Hypothalamus (tissue), 51 donors: ENCODE measurements around the gene SPATA25.
"Not testable (repeated sequence)": the region's sequence is repeated elsewhere in the genome, so short reads cannot be mapped to it uniquely, and the experiment has no call there.

Experiments
- DNase-seq, 51 donors: peaks; one replicate each; lab custom pipeline; 2025; lab: John Stamatoyannopoulos, UW

Gene SPATA25

GRCh38 chr20:45918182-45918737, 30.8 kb upstream of the SPATA25 start:
- peak in 1 of 51 donors; percentile 39 for DNase-seq

DNA sequence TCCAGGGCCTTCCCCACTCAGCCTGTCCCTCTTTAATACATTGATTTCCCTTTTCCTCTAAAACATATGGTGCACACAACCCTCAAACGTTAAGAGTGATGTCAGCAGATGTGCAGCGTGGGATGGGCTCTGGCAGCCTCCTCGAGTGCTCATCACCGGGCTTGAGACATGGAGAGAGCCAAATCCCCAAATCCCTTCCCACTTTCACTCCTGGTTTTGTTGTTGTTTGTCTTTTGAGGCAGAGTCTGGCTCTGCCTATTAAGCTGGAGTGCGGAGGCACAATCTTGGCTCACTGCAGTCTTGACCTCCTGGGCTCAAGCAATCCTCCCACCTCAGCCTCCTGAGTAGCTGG, 30.3 kb upstream of the SPATA25 start:
- DNase-seq, result peak in 1 of 51 donors; percentile 39

DNA sequence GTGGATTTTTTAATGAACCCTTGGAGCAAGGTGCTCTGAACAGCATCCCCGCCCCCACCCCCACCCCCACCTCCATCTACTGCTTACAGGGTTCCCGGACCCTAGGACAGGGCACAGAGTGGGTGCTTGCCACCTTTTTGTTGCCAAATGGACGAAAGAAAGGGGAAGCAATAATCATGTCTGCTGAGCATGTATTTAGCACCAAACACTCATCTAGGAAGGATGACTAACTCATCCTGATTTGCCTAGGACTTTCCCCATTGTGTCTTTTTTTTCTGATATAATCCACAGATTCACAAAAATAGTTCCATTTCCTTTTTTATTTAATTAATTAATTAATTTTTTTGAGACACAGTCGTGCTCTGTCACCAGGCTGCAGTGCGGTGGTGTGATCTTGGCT, 25.7 kb upstream of the SPATA25 start:
- no peak for DNase-seq

GRCh38 chr20:45912344-45912682, 24.9 kb upstream of the SPATA25 start:
- no peak for DNase-seq

DNA sequence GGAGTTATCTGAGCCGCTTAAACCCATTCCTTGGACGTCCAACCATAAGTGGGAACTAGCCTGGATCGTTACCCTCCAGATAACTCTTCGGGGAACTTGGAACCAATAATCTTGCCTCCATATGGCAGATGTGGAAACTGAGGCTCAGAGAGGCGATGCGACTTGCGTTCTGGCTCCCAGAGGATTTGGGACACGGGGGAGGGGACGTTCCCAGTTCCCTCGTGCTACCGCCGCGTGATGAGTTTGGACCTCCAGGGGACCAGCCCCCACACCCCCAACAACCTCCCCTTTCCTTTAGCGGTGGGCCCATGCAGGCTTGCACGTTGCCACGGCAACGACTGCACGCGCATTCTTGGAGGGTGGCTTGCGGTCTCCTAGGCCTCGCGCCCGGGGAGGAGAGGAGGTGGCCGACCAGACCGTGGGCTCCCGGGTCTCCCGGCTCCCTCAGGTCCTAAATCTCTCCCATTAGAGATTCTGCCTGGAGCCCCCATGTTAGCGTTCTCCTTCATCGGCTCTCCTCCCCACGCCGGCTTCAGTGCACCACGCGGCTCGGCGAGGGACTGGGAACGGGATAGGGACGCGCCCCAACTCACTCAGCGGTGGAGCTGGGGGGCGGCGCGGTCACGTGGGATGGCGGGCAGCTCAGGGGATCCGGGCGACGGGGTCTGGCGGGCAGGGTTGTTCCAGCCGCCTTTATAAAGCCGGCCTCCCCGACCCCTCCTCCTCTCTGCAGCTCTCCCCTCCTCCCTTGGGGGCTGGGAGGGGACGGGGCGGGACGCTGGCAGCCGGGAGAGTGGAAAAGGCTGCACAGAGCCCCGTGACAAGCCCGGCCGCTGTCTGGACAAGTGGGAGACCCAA, 24.3 kb upstream of the SPATA25 start, which contains the start of gene PLTP:
TSS of gene PLTP (minus strand) at position 670 of the 858 bp plus-strand sequence. CDS start 703 bp downstream, outside the sequence.
- peak in 50 of 51 donors; percentile 13 to 85 (median 66) for DNase-seq

DNA sequence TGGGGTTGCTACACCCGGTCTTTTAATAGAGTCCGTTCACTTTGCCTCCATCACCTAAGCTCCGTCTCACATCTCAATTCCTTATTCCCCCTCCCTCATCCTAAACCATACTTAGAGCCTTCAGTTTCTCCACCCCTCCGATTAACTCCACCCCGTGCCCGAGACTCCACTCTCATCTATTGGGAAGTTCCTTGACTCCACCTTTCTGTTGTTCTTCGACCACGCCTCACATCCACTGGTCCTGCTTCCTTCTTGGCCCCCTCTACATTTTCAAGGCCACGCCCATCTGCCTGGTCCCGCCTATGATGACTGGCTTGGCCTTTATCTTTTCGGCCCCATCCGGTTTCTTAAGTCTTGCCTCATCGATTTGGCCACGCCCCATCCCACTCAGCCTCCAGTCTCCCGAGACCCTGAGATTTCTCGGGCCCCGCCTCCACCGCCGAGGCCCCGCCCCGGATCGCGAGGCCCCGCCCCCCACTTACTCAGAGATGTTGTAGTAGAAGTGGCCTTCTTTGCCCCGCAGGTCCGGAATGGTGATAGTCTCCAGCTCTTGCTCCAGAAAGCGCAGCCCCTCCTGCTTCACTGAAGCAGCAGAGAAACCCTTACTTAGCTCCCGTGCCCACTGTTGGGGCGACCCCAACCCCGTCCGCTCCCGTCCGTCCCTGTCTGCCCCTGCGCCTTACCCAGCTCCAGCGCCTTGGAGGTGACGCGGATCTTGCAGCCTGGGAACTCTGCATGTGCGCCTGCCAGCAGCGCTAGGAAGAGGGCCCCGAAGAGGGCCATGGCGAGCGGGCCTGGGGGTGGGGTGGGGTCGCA, 23.5 kb upstream of the SPATA25 start:
- DNase-seq, result peak in 49 of 51 donors; percentile 13 to 94 (median 76)

- no peak for DNase-seq
These were observed 22.6 kb upstream of the SPATA25 start for GRCh38 chr20:45909817-45910669.

GRCh38 chr20:45909336-45909808, 21.9 kb upstream of the SPATA25 start:
- no peak for DNase-seq

DNA sequence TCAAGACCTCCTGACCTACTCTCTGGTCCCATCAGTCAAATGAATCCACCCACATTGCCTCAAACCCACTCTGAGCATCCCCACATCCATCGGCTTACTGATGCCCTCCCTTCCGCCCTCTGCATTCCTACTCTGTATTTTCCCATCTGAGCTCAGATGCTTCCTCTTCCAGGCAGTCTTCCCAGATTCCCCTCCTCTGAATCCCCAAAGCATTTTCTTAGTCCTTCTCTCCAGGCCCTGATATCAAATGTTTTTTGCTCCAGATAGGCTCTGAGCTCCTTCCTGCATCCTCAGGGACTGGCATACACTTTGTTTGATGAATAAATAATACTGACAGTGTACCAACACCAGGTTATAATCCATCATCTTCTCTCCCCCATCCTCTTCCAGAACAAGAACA, 20.7 kb upstream of the SPATA25 start:
- DNase-seq, result no peak

DNA sequence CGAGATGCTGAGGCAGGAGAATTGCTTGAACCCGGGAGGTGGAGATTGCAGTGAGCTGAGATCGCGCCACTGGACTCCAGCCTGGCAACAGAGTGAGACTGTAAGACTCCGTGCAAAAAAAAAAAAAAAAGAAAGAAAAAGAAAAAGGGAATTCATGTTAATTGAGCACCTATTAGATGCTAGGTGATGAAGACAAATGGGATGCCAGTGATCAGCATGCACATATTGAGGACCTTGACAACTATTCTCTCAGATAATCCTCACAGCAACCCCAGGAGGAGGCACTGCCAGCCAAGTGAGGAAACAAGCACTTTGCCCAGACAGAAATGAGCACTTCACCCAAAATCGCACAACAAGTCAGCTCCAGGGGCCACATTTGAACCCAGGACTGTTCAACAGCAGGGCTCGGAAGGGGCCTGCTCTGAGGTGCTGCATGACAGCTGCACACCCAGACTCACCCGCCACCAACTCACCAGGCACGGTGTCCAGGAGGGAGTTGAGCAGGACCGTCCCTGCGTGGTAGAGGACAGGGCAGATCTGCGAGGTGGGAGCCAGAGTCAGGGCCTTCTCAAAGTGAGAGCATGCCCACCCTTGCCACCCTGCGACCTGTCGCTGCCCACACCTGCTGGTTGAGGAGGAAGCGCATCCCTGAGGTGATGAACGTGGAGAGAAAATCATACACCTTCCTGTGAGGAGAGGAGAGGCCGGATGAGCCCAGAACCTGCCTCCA, 20.0 kb upstream of the SPATA25 start:
- no peak for DNase-seq

GRCh38 chr20:45905505-45906079, 18.2 kb upstream of the SPATA25 start:
- DNase-seq, result no peak

DNA sequence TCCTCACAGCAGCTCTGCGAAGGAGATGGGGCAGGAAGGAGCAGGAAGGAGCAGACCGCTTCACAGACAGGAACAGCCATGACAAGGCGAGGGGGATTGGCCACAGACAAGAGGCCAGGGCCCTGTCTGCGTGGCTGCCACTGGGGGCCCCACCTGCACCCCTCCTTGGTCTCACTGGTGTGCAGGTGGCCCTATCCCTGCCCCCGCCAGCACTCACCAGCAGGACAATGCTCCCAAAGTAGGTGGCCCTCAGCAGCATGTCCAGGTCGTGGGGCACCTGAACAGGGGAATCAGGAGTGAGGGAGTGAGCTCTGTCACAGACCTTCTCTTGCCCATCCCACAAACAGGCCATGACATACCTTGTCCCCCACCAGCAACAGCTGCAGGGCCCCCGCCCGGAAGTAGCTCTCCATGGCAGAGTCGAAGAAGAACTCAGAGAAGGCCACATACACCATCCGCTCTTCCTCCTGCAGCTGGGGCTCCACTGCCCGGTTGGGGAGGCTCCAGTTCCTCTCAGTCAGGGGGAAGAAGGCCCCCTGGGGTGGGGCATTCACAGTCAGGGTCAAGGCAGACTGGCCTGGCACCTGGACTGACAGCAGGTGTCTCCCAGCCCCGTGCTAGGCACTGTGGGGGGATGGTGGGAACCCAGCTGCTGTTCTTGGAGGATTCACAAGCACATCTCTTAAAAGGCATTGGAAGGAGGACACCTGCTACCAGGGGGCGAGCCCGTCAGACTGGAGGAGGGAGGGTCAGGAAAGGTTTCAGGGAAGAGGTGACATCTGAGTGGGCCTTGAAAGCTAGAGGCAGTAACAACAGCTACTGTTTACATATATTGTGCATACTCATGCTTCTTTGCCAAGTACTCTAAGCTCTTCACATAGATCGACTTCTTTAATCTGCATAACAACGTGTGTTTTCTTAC, 17.4 kb upstream of the SPATA25 start:
- DNase-seq, result no peak

DNA sequence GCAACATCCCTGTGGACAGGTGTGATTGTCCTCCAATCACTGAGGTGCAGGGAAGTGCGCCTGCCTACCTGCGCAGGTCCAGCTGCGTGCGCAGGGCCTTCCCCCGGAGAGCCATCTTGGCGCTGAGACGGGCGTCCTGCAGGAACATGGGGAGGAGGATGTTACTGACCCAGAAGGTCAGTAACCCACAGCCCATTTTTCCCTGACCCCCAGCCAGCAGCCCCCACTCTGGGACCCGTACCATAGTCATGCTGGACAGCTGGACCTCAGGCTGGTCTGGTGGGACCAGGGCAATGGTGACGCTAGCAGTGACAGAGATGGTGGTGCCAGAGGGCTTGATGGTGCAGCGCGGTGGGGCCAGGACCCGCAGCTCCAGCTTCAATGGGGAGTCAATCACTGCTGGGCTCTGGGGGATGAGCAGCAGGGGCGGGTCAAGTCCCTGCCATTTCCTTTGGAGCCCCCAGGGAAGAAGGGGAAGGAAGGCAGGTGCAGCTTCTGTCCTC, 14.8 kb upstream of the SPATA25 start:
- no peak for DNase-seq

DNA sequence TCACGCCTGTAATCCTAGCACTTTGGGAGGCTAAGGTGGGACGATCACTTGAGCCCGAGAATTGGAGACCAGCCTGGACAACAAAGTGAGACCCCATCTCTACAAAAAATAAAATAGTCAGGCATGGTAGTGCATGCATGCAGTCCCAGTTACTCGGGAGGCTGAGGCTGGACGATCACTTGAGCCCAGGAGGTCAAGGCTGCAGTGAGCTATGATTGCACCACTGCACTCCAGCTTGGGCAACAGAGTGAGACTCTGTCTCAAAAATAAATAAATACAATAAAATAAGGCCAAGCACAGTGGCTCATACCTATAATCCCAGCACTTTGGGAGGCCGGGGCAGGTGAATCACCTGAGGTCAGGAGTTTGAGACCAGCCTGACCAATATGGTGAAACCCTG, 13.9 kb upstream of the SPATA25 start:
- DNase-seq, result not testable (repeated sequence)

GRCh38 chr20:45899046-45899835, 11.8 kb upstream of the SPATA25 start:
- DNase-seq, result no peak

- no peak for DNase-seq
These were observed 10.9 kb upstream of the SPATA25 start for GRCh38 chr20:45898285-45898684.

DNA sequence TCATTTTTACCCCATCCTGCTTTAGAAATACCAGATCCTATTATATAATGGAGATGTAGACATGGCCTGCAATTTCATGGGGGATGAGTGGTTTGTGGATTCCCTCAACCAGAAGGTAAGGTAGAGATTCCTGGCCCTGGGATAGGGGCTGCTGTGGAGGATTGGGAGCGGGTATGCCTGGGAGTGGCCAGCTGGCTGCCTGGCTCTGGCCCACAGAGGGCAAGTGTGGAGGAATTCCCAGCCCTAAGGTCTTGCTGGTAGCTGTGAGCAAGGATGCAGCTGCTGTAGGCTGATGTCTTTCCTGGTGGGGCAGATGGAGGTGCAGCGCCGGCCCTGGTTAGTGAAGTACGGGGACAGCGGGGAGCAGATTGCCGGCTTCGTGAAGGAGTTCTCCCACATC, 10.3 kb upstream of the SPATA25 start:
- DNase-seq, result no peak
